ENCODE results near the gene DCAF16.

- no peak for TF ChIP-seq CTCF (IDR thresholded peaks at IDR 0.05)
- TF ChIP-seq POLR2A (IDR thresholded peaks at IDR 0.05): no peak
- TF ChIP-seq EP300 (IDR thresholded peaks at IDR 0.05; ENCODE audit: low read depth): no peak
- TF ChIP-seq POLR2AphosphoS5 (IDR thresholded peaks at IDR 0.05): no peak
Measured at GRCh38 chr4:17786567-17786966, 24.0 kb downstream of the DCAF16 start.

Data from transverse colon (tissue), 4 donors.